Subcutaneous adipose tissue (tissue), 4 donors: ENCODE results near the gene KAT5. TPM values are rescaled to one million over a fixed set of nuclear protein-coding genes. Genes with fewer than 3 reads are reported as not detected.

Source experiments
- total RNA-seq, 4 donors: library from RNA; depleted of rRNA; stranded (reverse); fragments of >200 nt; gene quantifications; one replicate each; pipeline ENCODE4 v1.1.0, GENCODE V29; 2016
- TF ChIP-seq, protein P1 (sequence below): fragments of 450-650 bp; IDR thresholded peaks from one replicate; pipeline ENCODE4 v1.5.1; 2016; ENCODE audit warnings: low read depth, mild to moderate bottlenecking, control low read depth, antibody characterized with exemption, moderate library complexity

The KAT5 gene
- total RNA-seq, 4 donors from 2014 or later, result 39.3 to 54.2 (median 49.0) TPM

DNA sequence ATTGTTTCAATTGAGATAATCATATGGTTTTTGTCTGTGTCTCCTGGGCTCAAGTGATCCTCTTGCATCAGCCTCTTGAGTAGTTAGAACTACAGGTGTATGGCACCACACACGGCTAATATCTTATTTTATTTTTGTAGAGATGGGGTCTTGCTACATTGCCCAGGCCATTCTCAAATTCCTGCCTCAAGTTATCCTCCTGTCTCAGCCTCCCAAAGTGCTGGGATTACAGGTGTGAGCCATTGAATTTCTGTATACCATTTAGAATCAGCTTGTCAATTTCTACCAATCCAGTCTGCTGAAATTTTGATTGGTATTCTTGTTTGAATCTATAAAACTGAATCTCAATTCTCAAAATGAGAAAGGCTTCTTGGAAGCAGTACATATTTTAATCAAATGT is 10.4 kb upstream of the KAT5 start:
- TF ChIP-seq, protein P1, sequence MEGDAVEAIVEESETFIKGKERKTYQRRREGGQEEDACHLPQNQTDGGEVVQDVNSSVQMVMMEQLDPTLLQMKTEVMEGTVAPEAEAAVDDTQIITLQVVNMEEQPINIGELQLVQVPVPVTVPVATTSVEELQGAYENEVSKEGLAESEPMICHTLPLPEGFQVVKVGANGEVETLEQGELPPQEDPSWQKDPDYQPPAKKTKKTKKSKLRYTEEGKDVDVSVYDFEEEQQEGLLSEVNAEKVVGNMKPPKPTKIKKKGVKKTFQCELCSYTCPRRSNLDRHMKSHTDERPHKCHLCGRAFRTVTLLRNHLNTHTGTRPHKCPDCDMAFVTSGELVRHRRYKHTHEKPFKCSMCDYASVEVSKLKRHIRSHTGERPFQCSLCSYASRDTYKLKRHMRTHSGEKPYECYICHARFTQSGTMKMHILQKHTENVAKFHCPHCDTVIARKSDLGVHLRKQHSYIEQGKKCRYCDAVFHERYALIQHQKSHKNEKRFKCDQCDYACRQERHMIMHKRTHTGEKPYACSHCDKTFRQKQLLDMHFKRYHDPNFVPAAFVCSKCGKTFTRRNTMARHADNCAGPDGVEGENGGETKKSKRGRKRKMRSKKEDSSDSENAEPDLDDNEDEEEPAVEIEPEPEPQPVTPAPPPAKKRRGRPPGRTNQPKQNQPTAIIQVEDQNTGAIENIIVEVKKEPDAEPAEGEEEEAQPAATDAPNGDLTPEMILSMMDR, result no peak

DNA sequence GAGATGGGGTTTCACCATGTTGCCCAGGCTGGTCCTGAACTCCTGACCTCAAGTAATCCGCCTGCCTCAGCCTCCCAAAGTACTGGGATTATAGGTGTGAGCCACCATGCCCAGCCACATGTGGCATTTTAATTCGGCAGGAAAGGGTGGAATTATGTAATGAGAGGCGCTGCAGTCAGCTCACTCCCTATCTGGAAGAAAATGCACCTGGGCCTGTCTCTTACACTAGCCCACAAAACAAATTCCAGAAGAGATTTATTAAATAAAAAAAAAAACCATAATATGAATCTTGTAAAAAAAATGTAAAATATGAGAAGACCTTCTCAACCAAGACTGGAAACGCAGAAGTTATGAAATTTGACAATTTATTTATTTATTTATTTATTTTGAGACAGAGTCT is 8.2 kb upstream of the KAT5 start:
- TF ChIP-seq, protein P1, result no peak

DNA sequence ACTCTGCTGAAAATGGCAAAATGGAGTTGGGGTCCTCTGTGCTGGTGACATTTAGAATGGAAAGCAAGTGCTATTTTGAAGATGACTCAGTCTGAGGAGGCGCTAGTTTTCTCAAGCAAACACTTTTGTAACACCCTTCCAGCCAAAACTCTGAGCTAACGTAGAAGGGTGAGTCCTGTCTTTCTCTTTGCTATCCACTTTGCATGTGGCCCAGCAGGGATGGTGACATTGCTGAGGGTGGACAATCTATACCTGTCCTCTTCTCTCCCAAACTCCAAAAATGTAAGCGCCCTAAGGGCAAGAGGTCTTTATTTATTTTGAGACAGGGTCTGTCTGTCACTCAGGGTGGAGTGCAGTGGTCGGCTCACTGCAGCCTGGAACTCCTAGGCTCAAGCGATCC is 3.6 kb upstream of the KAT5 start:
- TF ChIP-seq, protein P1, result no peak

DNA sequence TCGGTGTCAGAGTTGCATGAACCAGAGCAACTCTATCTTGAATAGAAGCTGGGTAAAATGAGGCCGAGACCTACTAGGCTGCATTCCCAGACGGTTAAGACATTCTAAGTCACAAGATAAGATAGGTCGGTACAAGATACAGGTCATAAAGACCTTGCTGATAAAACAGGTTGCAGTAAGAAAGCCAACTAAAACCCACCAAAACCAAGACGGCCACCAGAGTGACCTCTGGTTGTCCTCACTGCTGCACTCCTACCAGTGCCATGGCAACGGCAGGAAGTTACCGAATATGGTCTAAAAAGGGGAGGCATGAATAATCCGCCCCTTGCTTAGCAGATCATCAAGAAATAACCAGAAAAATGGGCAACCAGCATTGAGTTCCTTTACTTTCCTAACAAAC is 2.4 kb upstream of the KAT5 start:
- TF ChIP-seq, protein P1, result no peak

DNA sequence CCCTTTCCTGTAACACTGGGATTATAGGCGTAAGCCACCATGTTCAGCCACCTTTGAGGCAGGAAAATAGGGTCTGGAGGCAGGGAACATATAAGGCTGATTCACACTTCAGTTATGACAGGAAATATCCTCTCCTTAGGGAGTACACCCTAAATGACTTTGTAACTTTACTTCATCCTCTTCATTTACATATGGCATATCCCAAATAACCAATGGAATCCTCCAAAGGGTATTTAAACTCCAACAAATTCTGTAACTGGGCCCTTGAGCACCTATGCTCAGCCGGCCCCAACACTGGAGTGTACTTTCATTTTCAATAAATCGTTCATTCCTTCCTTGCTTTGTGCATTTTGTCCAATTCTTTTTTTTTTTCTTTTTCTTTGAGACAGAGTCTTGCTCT is 1.6 kb upstream of the KAT5 start:
- TF ChIP-seq, protein P1, result no peak

DNA sequence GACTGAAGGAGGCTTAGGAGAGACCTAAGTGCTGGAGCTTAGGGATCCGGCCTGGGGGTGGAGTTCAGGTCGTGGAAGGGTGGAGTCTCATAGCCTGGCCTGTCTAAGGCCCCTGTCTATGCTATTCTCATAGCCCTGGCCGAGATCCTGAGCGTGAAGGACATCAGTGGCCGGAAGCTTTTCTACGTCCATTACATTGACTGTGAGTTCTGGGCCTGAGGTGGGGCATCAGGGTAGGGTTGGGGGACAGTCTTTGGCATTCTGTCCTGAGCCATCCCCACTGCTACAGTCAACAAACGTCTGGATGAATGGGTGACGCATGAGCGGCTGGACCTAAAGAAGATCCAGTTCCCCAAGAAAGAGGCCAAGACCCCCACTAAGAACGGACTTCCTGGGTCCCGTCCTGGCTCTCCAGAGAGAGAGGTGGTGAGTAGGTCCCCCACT is 603 bp downstream of the KAT5 start:
- TF ChIP-seq, protein P1, result no peak

DNA sequence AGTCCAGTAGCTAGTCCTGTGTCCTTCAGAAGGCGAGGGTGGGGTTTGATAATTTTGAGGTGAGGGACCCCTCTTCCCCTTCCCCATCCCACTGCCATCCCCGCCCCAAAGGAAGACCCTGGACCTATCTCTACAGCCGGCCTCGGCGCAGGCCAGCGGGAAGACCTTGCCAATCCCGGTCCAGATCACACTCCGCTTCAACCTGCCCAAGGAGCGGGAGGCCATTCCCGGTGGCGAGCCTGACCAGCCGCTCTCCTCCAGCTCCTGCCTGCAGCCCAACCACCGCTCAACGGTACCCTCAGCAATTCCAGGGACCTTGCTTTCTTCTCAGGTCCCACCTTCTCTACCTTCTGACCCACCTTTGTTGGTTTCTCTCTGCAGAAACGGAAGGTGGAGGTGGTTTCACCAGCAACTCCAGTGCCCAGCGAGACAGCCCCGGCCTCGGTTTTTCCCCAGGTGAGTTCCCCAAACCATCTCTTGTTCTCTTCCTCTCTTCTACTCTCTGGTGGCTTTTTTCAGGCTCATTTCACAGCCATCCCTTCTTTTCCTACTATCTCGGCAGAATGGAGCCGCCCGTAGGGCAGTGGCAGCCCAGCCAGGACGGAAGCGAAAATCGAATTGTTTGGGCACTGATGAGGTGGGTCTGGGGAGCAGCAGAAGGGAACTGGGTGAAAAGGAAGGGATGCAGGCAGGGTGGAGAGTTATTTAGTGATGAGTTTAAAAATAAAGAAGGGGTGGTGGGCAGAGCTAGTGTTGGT is 1.3 kb downstream of the KAT5 start:
- TF ChIP-seq, protein P1, result no peak
